Measurements from ENCODE around the gene UBAC2.
"Not testable (repeated sequence)": the region's sequence is repeated elsewhere in the genome, so short reads cannot be mapped to it uniquely, and the experiment has no call there.

Gene UBAC2

GRCh38 chr13:99404005-99404755, 203.5 kb downstream of the UBAC2 start:
- no peak for DNase-seq

- no peak for DNase-seq
These were observed 205.3 kb downstream of the UBAC2 start for GRCh38 chr13:99405966-99406365.

DNA sequence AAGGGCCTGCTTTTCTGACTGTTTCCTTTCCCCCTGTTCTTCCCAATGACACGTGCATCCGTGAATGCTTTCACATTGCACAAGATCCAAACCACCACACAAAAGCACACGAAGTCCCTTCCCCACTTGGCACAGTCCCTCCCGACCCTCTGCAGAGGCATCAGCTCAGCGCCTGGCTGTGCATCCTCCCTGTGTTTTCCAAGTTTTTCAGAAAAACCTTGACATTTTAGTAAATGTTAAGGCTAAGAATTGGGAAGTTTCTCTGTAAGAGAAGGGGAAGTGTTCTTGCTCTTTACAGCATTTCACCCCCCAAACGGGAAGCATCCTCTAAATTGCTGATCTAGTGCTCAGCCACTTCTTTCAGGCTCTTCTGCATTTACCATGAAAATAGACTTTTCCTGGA, 206.1 kb downstream of the UBAC2 start:
- DNase-seq = no peak

- DNase-seq = no peak
These were observed 207.4 kb downstream of the UBAC2 start for GRCh38 chr13:99407906-99408702.

DNA sequence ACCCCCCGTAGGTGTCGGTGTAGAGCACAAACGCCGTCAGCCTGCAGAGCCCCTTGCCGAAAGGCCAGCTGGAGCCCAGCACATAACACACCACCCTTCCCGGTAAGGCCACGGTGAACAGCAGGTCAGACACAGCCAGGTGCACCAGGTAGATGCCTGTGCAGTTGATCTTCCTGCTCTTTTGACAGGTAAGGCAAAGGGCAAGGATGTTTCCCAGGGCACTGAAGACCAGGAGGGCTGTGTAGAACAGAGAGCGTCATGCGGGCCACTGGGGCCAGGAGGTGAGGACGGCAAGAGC, 208.0 kb downstream of the UBAC2 start:
- DNase-seq = no peak

DNA sequence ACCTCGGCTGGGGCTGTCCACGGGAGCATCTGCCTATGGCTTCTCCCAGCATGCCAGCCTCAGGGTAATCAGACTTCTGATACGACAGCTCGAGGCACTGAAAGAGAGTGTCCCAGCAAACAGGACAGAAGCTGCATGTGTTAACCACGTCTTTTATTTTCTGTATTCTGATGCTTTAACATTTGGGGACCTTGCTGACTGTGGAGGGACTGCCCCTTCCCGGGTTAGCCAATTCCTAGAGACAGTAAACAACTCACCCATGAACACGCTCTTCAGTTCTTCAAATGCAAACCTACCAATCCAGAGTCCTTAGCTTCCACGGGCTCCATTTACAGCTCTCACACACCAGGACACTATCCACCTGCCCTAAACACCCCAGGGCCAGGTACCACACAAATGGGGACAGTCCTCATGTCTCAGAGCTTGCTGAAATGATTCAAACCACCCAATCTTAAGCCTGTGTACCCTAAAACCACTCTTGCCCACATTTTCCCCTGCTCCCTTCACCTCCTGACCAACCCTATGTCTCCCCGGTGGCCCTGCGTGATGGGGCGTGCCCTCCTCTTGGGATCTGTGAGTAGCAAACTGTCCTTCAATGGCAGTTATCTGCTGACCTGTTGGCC, 208.9 kb downstream of the UBAC2 start:
- not testable (repeated sequence) for DNase-seq

- not testable (repeated sequence) for DNase-seq
These were observed 210.2 kb downstream of the UBAC2 start for GRCh38 chr13:99410646-99411475.

GRCh38 chr13:99412856-99413255, 212.2 kb downstream of the UBAC2 start:
- no peak for DNase-seq

DNA sequence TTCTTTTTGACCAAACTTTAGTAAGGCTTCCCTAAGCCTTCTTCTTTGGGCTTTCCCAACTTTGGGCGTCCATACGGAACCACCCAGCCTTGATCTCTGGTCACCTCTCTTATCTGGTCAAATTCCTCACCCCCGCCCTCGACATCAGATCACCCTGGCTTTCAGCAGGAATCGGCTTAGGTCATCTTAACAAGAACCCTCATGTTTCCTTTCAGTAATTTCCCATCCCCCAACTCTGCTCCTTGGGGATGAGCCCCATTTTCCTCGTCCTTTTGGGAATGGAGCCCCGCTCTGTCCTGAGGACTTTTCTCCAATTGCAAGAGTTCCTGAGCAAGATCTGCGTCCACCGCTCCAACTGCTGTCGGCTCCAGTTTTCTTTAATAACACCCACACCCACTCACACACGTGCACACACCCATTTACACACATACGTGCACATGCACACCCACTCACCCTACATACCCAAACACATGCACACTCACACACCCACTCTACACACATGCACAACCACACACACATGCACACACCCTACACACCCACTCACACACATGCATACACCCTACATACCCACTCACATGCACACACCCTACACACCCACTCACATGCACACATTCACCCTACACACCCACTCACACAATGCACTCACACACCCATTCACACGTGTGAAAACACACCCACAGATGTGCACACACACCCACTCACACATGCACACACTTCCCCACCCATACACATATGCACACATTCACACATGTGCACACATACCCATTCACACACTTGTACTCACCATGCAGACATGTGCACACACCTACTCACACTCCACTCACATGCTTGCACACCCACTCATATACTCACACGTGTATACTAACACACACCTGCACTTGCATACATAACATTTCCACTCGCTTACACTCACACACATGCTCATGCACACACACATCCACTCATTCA, 213.7 kb downstream of the UBAC2 start:
- no peak for DNase-seq

DNA sequence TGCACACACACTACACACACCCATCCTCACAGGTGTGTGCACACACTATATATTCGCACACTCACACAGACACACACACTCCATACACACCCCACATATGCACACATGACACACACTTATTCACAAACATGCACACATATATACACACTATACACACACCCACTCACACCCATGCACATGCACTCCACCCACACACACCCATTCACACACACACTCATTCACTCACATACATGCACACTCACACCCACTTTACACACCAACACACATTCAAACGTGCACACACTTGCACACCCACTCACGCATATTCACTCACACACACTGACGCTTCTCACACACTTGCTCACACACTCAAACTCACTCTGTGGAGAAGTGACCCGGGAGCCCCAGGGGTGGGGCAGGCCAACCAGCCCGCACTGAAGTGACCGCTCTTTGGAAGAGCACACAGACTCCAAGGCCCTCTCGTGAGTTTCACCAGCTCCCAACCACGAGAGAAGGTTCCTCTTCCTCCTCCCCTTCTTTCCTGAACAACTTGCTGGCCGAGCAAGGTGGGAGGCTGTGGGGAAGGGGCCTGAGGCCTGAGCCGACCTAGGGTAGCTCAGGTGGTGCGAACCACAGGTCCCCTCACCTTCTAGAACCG, 214.5 kb downstream of the UBAC2 start:
- no peak for DNase-seq

DNA sequence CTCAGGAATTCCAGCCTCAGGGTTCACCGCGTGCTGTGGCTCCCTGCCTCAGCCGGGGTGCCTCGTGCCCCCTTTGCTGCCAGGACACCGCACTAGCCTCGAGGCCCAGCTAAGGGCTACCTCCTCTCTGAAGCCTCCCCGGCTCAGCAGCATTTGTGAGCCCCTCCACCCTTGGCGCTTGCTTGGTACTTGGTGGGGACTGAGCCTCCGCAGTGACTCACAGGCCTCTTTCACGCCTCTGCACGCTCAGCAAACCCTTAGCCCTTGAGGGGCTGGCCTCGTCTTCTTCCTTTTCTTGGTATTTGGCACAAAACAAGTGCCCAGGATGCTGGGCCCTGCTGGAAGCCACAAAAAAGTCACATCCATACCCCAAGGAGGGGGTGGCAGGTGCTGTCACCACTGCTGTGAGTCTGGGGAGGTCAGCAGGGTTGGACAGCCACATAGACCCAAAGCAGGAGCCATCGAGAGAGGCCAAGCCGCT, 215.2 kb downstream of the UBAC2 start:
- no peak for DNase-seq

DNA sequence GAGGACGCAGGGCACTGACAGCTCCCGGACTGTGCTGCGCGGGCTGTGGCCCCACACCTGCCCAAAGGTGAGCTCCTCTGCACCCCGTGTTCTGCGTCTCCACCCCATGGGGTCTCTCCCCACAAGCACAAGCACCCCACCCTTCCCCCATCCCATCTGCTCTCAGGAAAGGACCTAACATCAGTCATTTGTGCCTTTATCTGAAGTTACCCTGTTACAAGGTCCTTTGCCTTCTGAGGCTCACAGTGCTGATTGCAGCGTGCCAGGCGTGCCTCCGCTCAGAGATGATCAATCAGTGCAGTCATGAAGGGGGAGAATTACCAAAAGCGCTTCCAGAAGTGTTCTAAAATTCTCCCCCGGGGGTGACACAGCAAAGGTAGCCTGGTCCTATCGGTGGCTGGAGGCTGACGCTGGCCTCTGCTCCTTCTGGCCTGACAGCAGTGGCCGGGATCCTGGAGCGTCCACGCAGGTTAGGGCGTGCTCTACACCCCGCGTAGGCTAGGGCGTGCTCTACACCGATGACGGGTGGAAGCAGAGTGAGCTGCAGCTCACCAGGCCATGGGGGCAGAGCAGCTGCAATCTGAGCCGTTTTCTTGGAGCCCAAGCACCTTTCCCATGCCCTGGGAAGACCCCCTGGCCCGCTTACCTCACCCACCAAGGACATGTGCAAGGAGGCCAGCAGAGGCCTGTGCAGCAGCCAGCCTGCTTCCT, 215.9 kb downstream of the UBAC2 start:
- no peak for DNase-seq

GRCh38 chr13:99417201-99418102, 216.8 kb downstream of the UBAC2 start:
- no peak for DNase-seq

- no peak for DNase-seq
These were observed 217.6 kb downstream of the UBAC2 start for GRCh38 chr13:99418103-99418842.

GRCh38 chr13:99418843-99419140, 218.1 kb downstream of the UBAC2 start:
- no peak for DNase-seq

DNA sequence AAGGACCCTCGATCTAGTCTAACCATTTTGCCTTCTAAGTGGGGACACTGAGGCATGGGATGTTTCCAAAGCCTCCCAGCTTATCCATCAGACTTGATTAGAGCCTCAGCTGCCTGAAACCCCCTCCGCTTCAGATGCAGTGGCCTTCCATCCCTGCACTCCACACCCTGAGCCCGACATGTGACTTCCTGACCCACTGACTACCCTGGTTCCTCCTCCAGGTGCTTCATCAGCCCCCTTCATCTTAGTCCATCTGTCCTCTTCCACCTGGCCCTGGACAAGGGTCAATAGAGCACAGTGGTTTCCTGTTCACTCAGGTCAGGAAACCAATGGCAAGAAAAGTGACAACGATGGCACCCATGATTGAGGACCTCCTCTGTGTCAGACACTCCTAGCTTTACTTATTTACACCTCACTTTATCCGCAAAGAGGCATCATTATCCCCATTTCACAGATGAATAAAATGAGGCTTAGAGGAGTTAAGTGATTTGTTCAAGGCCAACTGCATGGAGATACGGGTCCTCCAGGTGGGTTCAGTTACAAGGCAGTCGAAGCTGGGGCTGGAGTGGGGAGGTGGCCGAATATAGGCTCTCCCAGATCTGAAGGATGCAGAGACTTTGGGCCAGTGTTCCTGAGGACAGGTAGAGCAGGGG, 219.1 kb downstream of the UBAC2 start:
- DNase-seq = no peak

DNA sequence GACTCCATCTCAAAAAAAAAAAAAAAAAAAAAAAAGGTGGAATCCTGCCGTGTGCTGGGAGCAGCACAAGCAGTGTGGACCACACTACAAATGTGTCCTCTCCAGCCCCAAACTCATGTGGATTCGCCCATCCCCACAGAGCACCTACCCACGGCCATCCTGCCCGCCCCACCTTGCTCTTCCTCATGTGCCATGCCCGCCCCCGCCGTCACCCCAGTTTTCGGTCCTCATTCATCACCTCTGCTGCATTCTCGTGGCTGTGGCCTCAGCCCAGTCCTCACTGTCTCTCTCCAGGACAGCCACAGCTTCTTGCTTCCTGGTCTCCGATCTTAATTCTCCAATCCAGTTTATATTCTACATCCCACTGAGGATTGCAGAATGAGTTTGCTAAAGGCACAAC, 220.6 kb downstream of the UBAC2 start:
- DNase-seq = no peak
